H1 (cell line): ENCODE results near the gene NABP2. TPM values are rescaled to one million over a fixed set of nuclear protein-coding genes. Genes with fewer than 3 reads are reported as not detected.

Experiments used
- CTCF ChIA-PET: fragments of 300-600 bp; sonication (Branson Sonifier 250); formaldehyde crosslinking; loops from one replicate; lab custom pipeline; 2021; ENCODE audit not compliant: partially characterized antibody; lab: Charles Lee
- POLR2A ChIA-PET: fragments of 300-600 bp; sonication (Branson Sonifier 250); formaldehyde crosslinking; loops from one replicate; lab custom pipeline; 2021; ENCODE audit warnings: inconsistent platforms; ENCODE audit not compliant: partially characterized antibody; lab: Charles Lee
- DNase-seq, 2 experiments: peaks; one replicate each; pipeline versions ENCODE4 v3.0.0 to v3.0.0-alpha.2; 2010 to 2022; ENCODE audit warnings: low spot score in 2 of 2, low read depth in 1 of 2, mixed read lengths in 1 of 2
- FAIRE-seq: peaks from 2 replicates; lab custom pipeline; 2011; peaks lifted over from hg19 to GRCh38; lab: Jason Lieb, UNC
- H2AFZ ChIP-seq: 2 replicates; pipeline ENCODE4 v1.8.1; 2012; ENCODE audit warnings: low read length, inconsistent platforms
- H2AK5ac ChIP-seq: 2 replicates; pipeline ENCODE4 v1.6.1; 2013; ENCODE audit warnings: low read depth, low read length
- H2BK120ac ChIP-seq: replicated peaks from 2 replicates; pipeline ENCODE3; 2013; ENCODE audit warnings: low read depth, low read length, inconsistent platforms
- H2BK12ac ChIP-seq: 2 replicates; pipeline ENCODE4 v1.6.1; 2013; ENCODE audit warnings: low read depth, low read length
- H2BK15ac ChIP-seq: 2 replicates; pipeline ENCODE4 v1.6.1; 2013; ENCODE audit warnings: low read length
- H2BK20ac ChIP-seq: 2 replicates; pipeline ENCODE4 v1.6.1; 2013; ENCODE audit warnings: low read length
- H2BK5ac ChIP-seq: 2 replicates; pipeline ENCODE4 v1.6.1; 2013; ENCODE audit warnings: low read depth, low read length
- H3K14ac ChIP-seq: 2 replicates; pipeline ENCODE4 v1.6.1; 2013; ENCODE audit warnings: inconsistent platforms; ENCODE audit not compliant: insufficient read length
- H3K18ac ChIP-seq: 2 replicates; pipeline ENCODE4 v1.6.1; 2013; ENCODE audit warnings: low read length; ENCODE audit errors: extremely low read depth
- H3K23ac ChIP-seq: 2 replicates; pipeline ENCODE4 v1.6.1; 2013; ENCODE audit warnings: inconsistent platforms; ENCODE audit not compliant: insufficient read length
- H3K23me2 ChIP-seq: 2 replicates; pipeline ENCODE4 v1.6.1; 2013; ENCODE audit warnings: low read depth, low read length
- H3K27ac ChIP-seq: 2 replicates; pipeline ENCODE4 v1.6.1; 2011; ENCODE audit warnings: low read depth, low read length, inconsistent platforms
- H3K27me3 ChIP-seq, 4 experiments: replicated peaks in 1 of 4; 1 replicate in 1 of 4; 2 replicates in 3 of 4; pipeline versions ENCODE4 v1.6.1 to v1.8.1; 2011 to 2013; ENCODE audit warnings: low read length in 3 of 4, mild to moderate bottlenecking in 3 of 4, inconsistent platforms in 2 of 4, mixed read lengths in 2 of 4, moderate library complexity in 1 of 4; ENCODE audit not compliant: control insufficient read depth in 3 of 4, insufficient read depth in 3 of 4; ENCODE audit errors: extremely low read depth in 1 of 4
- H3K36me3 ChIP-seq, 4 experiments: 2 replicates each; pipeline versions ENCODE4 v1.6.1 to v1.8.1; 2011 to 2013; ENCODE audit warnings: mild to moderate bottlenecking in 4 of 4, low read length in 3 of 4, moderate library complexity in 2 of 4, control low read depth in 1 of 4, inconsistent platforms in 1 of 4; ENCODE audit not compliant: insufficient read depth in 4 of 4, control insufficient read depth in 2 of 4
- H3K4ac ChIP-seq: replicated peaks from 2 replicates; pipeline ENCODE3; 2013; ENCODE audit warnings: low read length, low read depth, mixed read lengths, inconsistent platforms; ENCODE audit not compliant: insufficient read length
- H3K4me1 ChIP-seq, 4 experiments: replicated peaks in 1 of 4; 1 replicate in 1 of 4; 2 replicates in 3 of 4; pipeline versions ENCODE4 v1.6.1 to v1.8.1; 2011 to 2013; ENCODE audit warnings: low read length in 3 of 4, inconsistent platforms in 2 of 4, mixed read lengths in 1 of 4; ENCODE audit not compliant: insufficient read depth in 4 of 4, control insufficient read depth in 3 of 4
- H3K4me2 ChIP-seq, 2 experiments: 2 replicates each; pipeline versions ENCODE4 v1.6.1 to v1.8.1; 2011 to 2013; ENCODE audit warnings: low read depth in 2 of 2, low read length in 2 of 2, control low read depth in 1 of 2, inconsistent platforms in 1 of 2, mild to moderate bottlenecking in 1 of 2; ENCODE audit not compliant: insufficient read depth in 1 of 2
- H3K4me3 ChIP-seq, 4 experiments: fragments of 200-600, 300-600 bp in 1 of 4; sonication (generic), shearing (Covaris generic), sonication (Bioruptor Twin) in 1 of 4; 2 replicates each; pipeline versions ENCODE4 v1.5.1 to v1.8.1; 2011 to 2016; ENCODE audit warnings: low read length in 4 of 4, low read depth in 3 of 4, control low read depth in 2 of 4, inconsistent platforms in 2 of 4, mild to moderate bottlenecking in 2 of 4, mixed read lengths in 1 of 4, moderate library complexity in 1 of 4; ENCODE audit not compliant: insufficient read depth in 2 of 4; ENCODE audit errors: extremely low read depth in 1 of 4
- H3K56ac ChIP-seq: replicated peaks from 2 replicates; pipeline ENCODE3; 2013; ENCODE audit warnings: low read depth, mild to moderate bottlenecking, mixed read lengths, low read length, inconsistent platforms; ENCODE audit not compliant: insufficient read length
- H3K79me1 ChIP-seq: 2 replicates; pipeline ENCODE4 v1.6.1; 2013; ENCODE audit warnings: low read depth, low read length, control low read depth
- H3K79me2 ChIP-seq, 2 experiments: 2 replicates each; pipeline versions ENCODE4 v1.6.1 to v1.8.1; 2012 to 2013; ENCODE audit warnings: low read length in 2 of 2, mild to moderate bottlenecking in 2 of 2, inconsistent platforms in 1 of 2; ENCODE audit not compliant: insufficient read depth in 2 of 2, control insufficient read depth in 1 of 2
- H3K9ac ChIP-seq, 4 experiments: replicated peaks in 1 of 4; 1 replicate in 1 of 4; 2 replicates in 3 of 4; pipeline versions ENCODE4 v1.6.1 to v1.8.1; 2011 to 2013; ENCODE audit warnings: low read depth in 3 of 4, low read length in 3 of 4, control low read depth in 2 of 4, mild to moderate bottlenecking in 2 of 4, moderate library complexity in 2 of 4, inconsistent platforms in 1 of 4; ENCODE audit errors: extremely low read depth in 1 of 4
- H3K9me3 ChIP-seq, 2 experiments: 2 replicates each; pipeline versions ENCODE4 v1.6.1 to v1.8.1; 2012 to 2013; ENCODE audit warnings: mild to moderate bottlenecking in 2 of 2, moderate library complexity in 2 of 2, control low read depth in 1 of 2, inconsistent platforms in 1 of 2, low read depth in 1 of 2, low read length in 1 of 2, mixed read lengths in 1 of 2; ENCODE audit not compliant: insufficient read depth in 2 of 2
- H4K20me1 ChIP-seq, 2 experiments: replicated peaks in 1 of 2; 2 replicates each; pipeline versions ENCODE3 to v1.8.1; 2011 to 2013; ENCODE audit warnings: inconsistent platforms in 2 of 2, low read length in 2 of 2, mild to moderate bottlenecking in 1 of 2; ENCODE audit not compliant: insufficient read depth in 2 of 2, control insufficient read depth in 1 of 2
- H4K5ac ChIP-seq: 2 replicates; pipeline ENCODE4 v1.6.1; 2013; ENCODE audit warnings: low read length, low read depth, mixed read lengths, inconsistent platforms; ENCODE audit not compliant: insufficient read length
- H4K8ac ChIP-seq: 2 replicates; pipeline ENCODE4 v1.8.0; 2013; ENCODE audit warnings: mild to moderate bottlenecking, moderate library complexity, low read length, inconsistent platforms; ENCODE audit not compliant: insufficient read depth; ENCODE audit errors: extremely low read depth
- H4K91ac ChIP-seq: replicated peaks from 2 replicates; pipeline ENCODE3; 2013; ENCODE audit warnings: low read length, mixed read lengths, inconsistent platforms; ENCODE audit not compliant: insufficient read length
- RNF2 ChIP-seq: fragments of 200-900, 300-1000 bp; sonication (generic); IDR thresholded peaks from 2 replicates; pipeline ENCODE4 v1.7.1; 2016; ENCODE audit warnings: borderline replicate concordance, low read depth, mild to moderate bottlenecking, antibody characterized with exemption, low read length; ENCODE audit not compliant: poor library complexity, severe bottlenecking; ENCODE audit errors: missing control alignments
- SIN3A ChIP-seq, 2 experiments: IDR thresholded peaks in 1 of 2; conservative IDR thresholded peaks in 1 of 2; 2 replicates each; pipeline ENCODE4 v1.6.1; 2011 to 2012; ENCODE audit warnings: low read length in 2 of 2, improper control_type of control experiment in 1 of 2, low read depth in 1 of 2, mild to moderate bottlenecking in 1 of 2
- TBP ChIP-seq: IDR thresholded peaks from 2 replicates; pipeline ENCODE4 v1.6.1; 2011; ENCODE audit warnings: low read depth, low read length, improper control_type of control experiment
- TEAD4 ChIP-seq: IDR thresholded peaks from 2 replicates; pipeline ENCODE4 v1.6.1; 2012; ENCODE audit warnings: low read depth, low read length, inconsistent platforms, mixed read lengths
- YY1 ChIP-seq: IDR thresholded peaks from 2 replicates; pipeline ENCODE4 v1.6.1; 2011; ENCODE audit warnings: low read depth, mild to moderate bottlenecking, low read length
- WGBS, 2 experiments: shearing (Covaris generic) in 1 of 2; methylation state at CpG; one replicate each; pipeline versions ENCODE4 v1.1.6 to v1.1.7; 2013 to 2015; ENCODE audit warnings: low lambda C conversion rate in 2 of 2, mixed read lengths in 2 of 2, inconsistent platforms in 1 of 2, low coverage in 1 of 2, missing lambda C conversion rate in 1 of 2; ENCODE audit not compliant: insufficient replicate concordance in 2 of 2, insufficient coverage in 1 of 2, insufficient read length in 1 of 2; ENCODE audit errors: extremely low coverage in 1 of 2, missing lambda C conversion rate in 1 of 2; 5-methylcytosine and 5-hydroxymethylcytosine counted together
- polyA plus RNA-seq, 7 experiments: library from polyadenylated mRNA; depleted of rRNA in 3 of 7; stranded (reverse) in 5 of 7; unstranded in 2 of 7; fragments of >200 nt in 5 of 7; fragments of 200-250 nt in 2 of 7; gene quantifications; 1 replicate in 5 of 7; 2 replicates in 1 of 7; 4 replicates in 1 of 7; pipeline versions ENCODE4 v1.2.1 to v1.2.3, GENCODE V29; 2011 to 2013; ENCODE audit warnings: missing spikeins in 2 of 7, mixed read lengths in 2 of 7
- total RNA-seq: library from RNA; stranded (reverse); fragmentation: NEBNext Ultra II Directional; extraction: Animal tissue kit (Norgen Biotek cat#: 25700); gene quantifications from 2 replicates; pipeline ENCODE4 v1.2.1, GENCODE V29; 2021
- TF ChIP-seq, protein P1 (sequence below): IDR thresholded peaks from 2 replicates; pipeline ENCODE4 v1.6.1; 2012; ENCODE audit warnings: inconsistent platforms
- TF ChIP-seq, protein P2 (sequence below): IDR thresholded peaks from 2 replicates; pipeline ENCODE4 v1.6.1; 2011; ENCODE audit warnings: low read length, improper control_type of control experiment
- TF ChIP-seq, protein P3 (sequence below): IDR thresholded peaks from 2 replicates; pipeline ENCODE4 v1.6.1; 2012; ENCODE audit warnings: inconsistent platforms

Gene NABP2
- total and polyA plus RNA-seq, 2 of the 8 experiments (the other 6 are each of a cell fraction or from before 2014, with no cell fraction given): 58.1 to 67.5 TPM

DNA sequence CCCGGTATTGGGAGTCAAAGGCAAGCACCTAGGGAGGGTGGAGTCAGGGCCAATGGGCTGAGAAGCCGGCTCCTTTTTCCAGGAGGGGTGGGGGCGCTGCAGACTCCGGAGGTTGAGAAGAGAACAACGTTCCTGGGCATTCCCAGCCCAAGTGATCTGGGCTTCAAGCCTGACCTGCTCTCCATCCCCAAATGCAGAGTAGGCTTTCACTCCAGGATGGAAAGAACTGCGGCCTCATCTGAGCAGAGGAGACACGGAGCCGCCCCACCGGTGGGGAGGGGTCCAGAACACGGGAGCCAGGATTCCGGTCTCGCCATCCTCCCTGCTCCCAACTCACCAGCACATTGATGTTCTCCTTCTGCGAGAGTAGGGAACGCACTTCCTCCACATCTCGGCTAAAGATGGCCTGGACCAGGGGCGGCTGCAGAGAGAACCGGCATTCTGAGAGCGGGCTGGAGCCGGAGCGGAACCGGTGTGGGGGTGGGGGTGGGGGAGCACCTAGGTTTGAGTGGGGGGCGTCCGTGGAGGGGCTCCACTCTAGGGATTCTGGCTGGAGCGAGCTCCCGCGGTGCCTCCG, 33.4 kb downstream of the NABP2 start:
- Histone ChIP-seq H3K27ac (no peak overlapping the region), H4K8ac (no peak overlapping the region; the same call in 1 of the 2 replicates), H3K4me2 (peak overlapping the region; percentile 83 to 89), H3K18ac (peak overlapping the region; percentile 63; the same call in 1 of the 2 replicates), H4K5ac (peak overlapping the region; percentile 78), H3K56ac (peak overlapping the region; percentile 62), H2BK15ac (peak overlapping the region; percentile 46; the same call in 1 of the 2 replicates), H3K23ac (no peak overlapping the region), H3K4me1 (peaks cover 8 to 17% (median 13%) of the 10 kb centered on the region in 4 experiments), H4K91ac (no peak overlapping the region), H3K14ac (no peak overlapping the region), H3K4ac (peak overlapping the region; percentile 63), H2AK5ac (no peak overlapping the region), H3K27me3 (no peaks in the 10 kb centered on the region), H3K4me3 (peak overlapping the region; percentile 60 to 96 (median 88)), H3K36me3 (peaks cover 18 to 38% (median 23%) of the 10 kb centered on the region in 4 experiments), H3K79me1 (peaks cover 7% of the 10 kb centered on the region), H2BK20ac (no peak overlapping the region), H2BK120ac (no peak overlapping the region), H3K9ac (peak overlapping the region in 3 of 4 experiments; percentile 54 to 60 (median 58); a peak in 5 of 7 replicates), H3K9me3 (no peaks in the 10 kb centered on the region), H2BK12ac (no peak overlapping the region), H2AFZ (peak overlapping the region; percentile 29; the same call in 1 of the 2 replicates), H3K79me2 (peaks cover 0 to 8% of the 10 kb centered on the region in 2 experiments; a peak in 1 of 4 replicates), H2BK5ac (peak overlapping the region; percentile 79), H4K20me1 (peaks cover 5 to 9% of the 10 kb centered on the region in 2 experiments), H3K23me2 (peaks cover 11% of the 10 kb centered on the region; the same call in 1 of the 2 replicates)
- 2% methylated on average over 21 of the region's 27 CpGs; no CpG with 5 or more reads in 1 of the 2 experiments for WGBS, 2 experiments
- FAIRE-seq (no peak), DNase-seq (peak in 1 of 2 experiments; percentile 80)
- ChIA-PET CTCF (interaction anchor here (0.8 to 6.4 kb wide), 23 partner anchors 9 to 1502 kb away, joined by 3 to 47 read pairs (median 6); partner anchors contain the start of genes COQ10A, RNF41 and SMARCC2), POLR2A (interaction anchor here (0.8 to 3.8 kb wide), 29 partner anchors 9 to 210 kb away, joined by 3 to 41 read pairs (median 5); partner anchors contain the start of genes CNPY2, COQ10A, CS and ERBB3)
- TF ChIP-seq, protein P1, sequence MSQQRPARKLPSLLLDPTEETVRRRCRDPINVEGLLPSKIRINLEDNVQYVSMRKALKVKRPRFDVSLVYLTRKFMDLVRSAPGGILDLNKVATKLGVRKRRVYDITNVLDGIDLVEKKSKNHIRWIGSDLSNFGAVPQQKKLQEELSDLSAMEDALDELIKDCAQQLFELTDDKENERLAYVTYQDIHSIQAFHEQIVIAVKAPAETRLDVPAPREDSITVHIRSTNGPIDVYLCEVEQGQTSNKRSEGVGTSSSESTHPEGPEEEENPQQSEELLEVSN: no peak
- TF ChIP-seq, protein P2, sequence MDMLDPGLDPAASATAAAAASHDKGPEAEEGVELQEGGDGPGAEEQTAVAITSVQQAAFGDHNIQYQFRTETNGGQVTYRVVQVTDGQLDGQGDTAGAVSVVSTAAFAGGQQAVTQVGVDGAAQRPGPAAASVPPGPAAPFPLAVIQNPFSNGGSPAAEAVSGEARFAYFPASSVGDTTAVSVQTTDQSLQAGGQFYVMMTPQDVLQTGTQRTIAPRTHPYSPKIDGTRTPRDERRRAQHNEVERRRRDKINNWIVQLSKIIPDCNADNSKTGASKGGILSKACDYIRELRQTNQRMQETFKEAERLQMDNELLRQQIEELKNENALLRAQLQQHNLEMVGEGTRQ: 0 out of 2 replicates have a peak, but pooled peaks have one; percentile 1
- TF ChIP-seq TEAD4 (no peak), YY1 (0 out of 2 replicates have a peak, but pooled peaks have one; percentile 19), TBP (no peak), RNF2 (no peak), SIN3A (conservative IDR thresholded peaks at IDR 0.05 in 1 of 2, IDR thresholded peaks at IDR 0.05 in 1 of 2; ENCODE audit: low read depth in 1 of 2, low read length in 2 of 2) (peak; percentile 32 to 82; a peak in 2 of 4 replicates)
- TF ChIP-seq, protein P3, sequence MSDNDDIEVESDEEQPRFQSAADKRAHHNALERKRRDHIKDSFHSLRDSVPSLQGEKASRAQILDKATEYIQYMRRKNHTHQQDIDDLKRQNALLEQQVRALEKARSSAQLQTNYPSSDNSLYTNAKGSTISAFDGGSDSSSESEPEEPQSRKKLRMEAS: no peak
